Astrocyte (in vitro differentiated cells and primary cell): ENCODE results near the gene CFAP74.

Experiments
- EZH2 ChIP-seq: IDR thresholded peaks from 2 replicates; pipeline ENCODE4 v1.6.1; 2012; ENCODE audit warnings: mild to moderate bottlenecking, low read length, inconsistent platforms; ENCODE audit not compliant: insufficient read depth
- TF ChIP-seq, protein P1 (sequence below): IDR thresholded peaks from 2 replicates; pipeline ENCODE4 v1.5.1; 2011; ENCODE audit warnings: low read depth, mild to moderate bottlenecking, inconsistent platforms, low read length, moderate library complexity; ENCODE audit not compliant: insufficient read depth

DNA sequence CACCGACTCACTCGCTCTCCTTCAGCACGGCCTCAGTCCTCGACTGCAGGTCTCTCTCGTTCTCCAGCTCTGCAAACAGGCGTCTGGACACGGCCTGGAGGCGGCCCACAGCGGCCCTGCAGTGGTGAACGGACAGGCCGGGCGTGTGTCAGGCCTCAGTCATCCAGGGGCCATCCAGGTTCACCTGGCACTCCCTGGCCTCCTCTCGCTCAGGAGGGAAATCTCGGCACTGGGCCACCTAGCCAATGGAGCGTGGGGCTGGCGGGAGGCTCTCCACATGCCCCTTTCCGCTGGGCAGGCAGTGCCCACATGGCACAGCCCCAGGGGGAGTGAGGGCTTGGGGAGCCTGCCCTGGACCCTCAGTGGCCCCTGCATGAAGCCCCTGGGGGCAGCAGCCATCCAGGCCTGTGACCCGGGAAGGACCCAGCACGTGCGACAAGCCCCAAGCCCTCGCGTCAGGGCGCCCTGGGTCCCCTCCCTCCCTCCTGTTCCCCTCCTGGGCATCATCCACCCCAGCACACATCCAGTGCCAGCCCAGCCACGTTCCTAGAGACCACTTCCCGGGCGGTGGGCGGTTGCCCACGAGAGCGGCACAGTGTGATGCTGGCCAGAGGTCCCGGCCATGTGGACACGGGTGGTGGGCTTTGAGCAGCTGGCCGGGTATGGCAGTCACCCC lies 18.1 kb downstream of the CFAP74 start:
- TF ChIP-seq, protein P1, sequence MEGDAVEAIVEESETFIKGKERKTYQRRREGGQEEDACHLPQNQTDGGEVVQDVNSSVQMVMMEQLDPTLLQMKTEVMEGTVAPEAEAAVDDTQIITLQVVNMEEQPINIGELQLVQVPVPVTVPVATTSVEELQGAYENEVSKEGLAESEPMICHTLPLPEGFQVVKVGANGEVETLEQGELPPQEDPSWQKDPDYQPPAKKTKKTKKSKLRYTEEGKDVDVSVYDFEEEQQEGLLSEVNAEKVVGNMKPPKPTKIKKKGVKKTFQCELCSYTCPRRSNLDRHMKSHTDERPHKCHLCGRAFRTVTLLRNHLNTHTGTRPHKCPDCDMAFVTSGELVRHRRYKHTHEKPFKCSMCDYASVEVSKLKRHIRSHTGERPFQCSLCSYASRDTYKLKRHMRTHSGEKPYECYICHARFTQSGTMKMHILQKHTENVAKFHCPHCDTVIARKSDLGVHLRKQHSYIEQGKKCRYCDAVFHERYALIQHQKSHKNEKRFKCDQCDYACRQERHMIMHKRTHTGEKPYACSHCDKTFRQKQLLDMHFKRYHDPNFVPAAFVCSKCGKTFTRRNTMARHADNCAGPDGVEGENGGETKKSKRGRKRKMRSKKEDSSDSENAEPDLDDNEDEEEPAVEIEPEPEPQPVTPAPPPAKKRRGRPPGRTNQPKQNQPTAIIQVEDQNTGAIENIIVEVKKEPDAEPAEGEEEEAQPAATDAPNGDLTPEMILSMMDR: no peak
- TF ChIP-seq EZH2: no peak
